ENCODE results near the gene PCDH20.

DNA sequence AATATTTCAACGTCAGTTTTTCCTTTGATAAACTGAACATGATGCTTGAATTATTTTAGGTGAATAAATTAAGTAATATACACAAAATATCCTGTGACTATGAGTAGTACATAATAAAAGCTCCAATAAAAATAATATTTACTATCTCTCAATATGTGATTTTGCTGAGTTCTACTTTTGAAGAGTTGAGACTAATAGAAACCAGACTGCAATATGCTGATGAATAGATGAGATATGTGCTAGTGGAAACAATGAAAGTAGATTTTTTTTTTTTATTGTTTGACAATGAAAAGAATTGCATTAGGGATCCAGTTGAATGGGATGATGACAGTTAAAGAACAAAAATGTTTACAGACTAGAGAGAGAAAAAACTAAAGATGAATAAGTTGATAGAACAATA is 16.4 kb upstream of the PCDH20 start:
- TF ChIP-seq, protein P1, sequence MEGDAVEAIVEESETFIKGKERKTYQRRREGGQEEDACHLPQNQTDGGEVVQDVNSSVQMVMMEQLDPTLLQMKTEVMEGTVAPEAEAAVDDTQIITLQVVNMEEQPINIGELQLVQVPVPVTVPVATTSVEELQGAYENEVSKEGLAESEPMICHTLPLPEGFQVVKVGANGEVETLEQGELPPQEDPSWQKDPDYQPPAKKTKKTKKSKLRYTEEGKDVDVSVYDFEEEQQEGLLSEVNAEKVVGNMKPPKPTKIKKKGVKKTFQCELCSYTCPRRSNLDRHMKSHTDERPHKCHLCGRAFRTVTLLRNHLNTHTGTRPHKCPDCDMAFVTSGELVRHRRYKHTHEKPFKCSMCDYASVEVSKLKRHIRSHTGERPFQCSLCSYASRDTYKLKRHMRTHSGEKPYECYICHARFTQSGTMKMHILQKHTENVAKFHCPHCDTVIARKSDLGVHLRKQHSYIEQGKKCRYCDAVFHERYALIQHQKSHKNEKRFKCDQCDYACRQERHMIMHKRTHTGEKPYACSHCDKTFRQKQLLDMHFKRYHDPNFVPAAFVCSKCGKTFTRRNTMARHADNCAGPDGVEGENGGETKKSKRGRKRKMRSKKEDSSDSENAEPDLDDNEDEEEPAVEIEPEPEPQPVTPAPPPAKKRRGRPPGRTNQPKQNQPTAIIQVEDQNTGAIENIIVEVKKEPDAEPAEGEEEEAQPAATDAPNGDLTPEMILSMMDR (IDR thresholded peaks at IDR 0.05; ENCODE audit: insufficient read depth, low read depth, low read length) = no peak
- no peak for TF ChIP-seq EZH2 (IDR thresholded peaks at IDR 0.05; ENCODE audit: insufficient read depth, low read length)
